GM13976 (cell line): ENCODE data around the gene UNG.

ENCODE experiments used
- DNase-seq: peaks from one replicate; pipeline ENCODE4 v3.0.0; 2012; ENCODE audit warnings: low spot score
- CTCF ChIP-seq: IDR thresholded peaks from 2 replicates; pipeline ENCODE4 v1.5.1; 2012; ENCODE audit warnings: borderline replicate concordance, mild to moderate bottlenecking; ENCODE audit not compliant: insufficient read depth; ENCODE audit errors: extremely low read depth, missing control alignments, control extremely low read depth
- in situ Hi-C: fragments of 300-500 bp; cut with MboI; formaldehyde crosslinking; loops from one replicate; pipeline ENCODE4 v1.12.0; 2022; ENCODE audit warnings: low sequenced_read_pairs, mixed read lengths, inconsistent platforms; ENCODE audit not compliant: unreplicated experiment

UNG gene

GRCh38 chr12:109069307-109070271 lies 27.8 kb upstream of the UNG start:
- no peak for TF ChIP-seq CTCF
- in situ Hi-C loops, result no loop called here
- no peak for DNase-seq

GRCh38 chr12:109074866-109075265 lies 22.5 kb upstream of the UNG start:
- no peak for DNase-seq
- in situ Hi-C loops, result loop anchor here (25.0 kb wide), 3 partner anchors 188 to 513 kb away; partner anchors contain the start of genes DAO, ISCU and SART3
- no peak for TF ChIP-seq CTCF

- no peak for TF ChIP-seq CTCF
Observed at GRCh38 chr12:109082751-109083150, 14.6 kb upstream of the UNG start.

DNA sequence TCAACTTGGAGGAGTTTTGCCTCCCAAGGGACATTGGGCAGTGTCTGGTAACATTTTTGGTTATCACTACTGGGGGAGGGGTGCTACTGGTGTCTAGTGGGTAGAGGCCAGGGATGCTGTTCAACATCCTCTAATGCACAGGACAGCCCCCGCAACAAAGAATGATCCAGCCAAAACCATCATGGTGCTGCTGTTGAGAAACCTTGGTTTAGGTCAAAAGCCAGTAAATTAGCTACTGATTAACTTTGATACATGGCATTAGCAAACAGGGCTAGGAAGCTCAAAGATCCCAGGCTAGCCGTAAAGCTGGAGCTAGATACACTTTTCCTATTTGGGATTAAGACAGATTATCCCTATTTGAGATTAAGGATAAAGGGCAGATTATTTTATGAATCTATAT lies 13.0 kb upstream of the UNG start:
- no peak for DNase-seq
- no peak for TF ChIP-seq CTCF
- in situ Hi-C loops, result loop anchor here (25.0 kb wide), 3 partner anchors 197 to 522 kb away; partner anchors contain the start of genes DAO, ISCU and SART3

More at GRCh38 chr12:109082751-109083150, 14.6 kb upstream of the UNG start:
- in situ Hi-C loops, result loop anchor here (25.0 kb wide), 3 partner anchors 195 to 520 kb away; partner anchors contain the start of genes DAO, ISCU and SART3
- no peak for DNase-seq

DNA sequence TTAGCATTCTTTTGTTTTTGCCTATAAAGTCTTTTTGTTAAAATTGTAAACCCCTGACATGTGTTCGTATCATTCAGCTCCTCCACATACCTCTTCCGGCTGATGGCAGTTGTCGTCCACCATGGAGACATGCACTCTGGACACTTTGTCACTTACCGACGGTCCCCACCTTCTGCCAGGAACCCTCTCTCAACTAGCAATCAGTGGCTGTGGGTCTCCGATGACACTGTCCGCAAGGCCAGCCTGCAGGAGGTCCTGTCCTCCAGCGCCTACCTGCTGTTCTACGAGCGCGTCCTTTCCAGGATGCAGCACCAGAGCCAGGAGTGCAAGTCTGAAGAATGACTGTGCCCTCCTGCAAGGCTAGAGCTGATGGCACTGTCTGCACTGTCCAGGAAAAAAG lies 11.8 kb upstream of the UNG start:
- DNase-seq, result no peak
- in situ Hi-C loops, result loop anchor here (25.0 kb wide), 3 partner anchors 198 to 523 kb away; partner anchors contain the start of genes DAO, ISCU and SART3
- no peak for TF ChIP-seq CTCF

- DNase-seq, result no peak
- TF ChIP-seq CTCF, result no peak
- in situ Hi-C loops, result loop anchor here (25.0 kb wide), 3 partner anchors 200 to 525 kb away; partner anchors contain the start of genes DAO, ISCU and SART3
Observed at GRCh38 chr12:109087250-109087649, 10.1 kb upstream of the UNG start.
